ENCODE data around the gene RHOXF2.

DNA sequence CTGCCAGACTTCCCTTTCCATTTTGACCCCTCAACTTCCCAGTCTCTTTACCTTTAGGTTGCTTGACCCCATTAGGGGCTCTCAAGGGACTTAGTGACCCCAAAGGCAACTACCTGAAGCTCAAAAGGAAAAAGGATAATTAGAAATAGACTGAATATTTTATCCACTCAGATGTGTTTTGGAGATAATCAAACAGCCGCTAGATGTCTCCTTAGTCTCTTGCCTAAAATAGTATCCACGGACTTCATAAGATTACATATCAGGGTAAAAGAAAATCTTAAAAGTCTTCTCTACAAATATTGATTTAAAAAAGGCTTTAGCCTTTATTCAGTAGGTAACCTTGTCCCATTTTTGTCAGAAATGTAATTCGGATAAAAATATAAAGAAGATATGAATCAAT, 21.0 kb upstream of the RHOXF2 start:
- TF ChIP-seq, protein P1, sequence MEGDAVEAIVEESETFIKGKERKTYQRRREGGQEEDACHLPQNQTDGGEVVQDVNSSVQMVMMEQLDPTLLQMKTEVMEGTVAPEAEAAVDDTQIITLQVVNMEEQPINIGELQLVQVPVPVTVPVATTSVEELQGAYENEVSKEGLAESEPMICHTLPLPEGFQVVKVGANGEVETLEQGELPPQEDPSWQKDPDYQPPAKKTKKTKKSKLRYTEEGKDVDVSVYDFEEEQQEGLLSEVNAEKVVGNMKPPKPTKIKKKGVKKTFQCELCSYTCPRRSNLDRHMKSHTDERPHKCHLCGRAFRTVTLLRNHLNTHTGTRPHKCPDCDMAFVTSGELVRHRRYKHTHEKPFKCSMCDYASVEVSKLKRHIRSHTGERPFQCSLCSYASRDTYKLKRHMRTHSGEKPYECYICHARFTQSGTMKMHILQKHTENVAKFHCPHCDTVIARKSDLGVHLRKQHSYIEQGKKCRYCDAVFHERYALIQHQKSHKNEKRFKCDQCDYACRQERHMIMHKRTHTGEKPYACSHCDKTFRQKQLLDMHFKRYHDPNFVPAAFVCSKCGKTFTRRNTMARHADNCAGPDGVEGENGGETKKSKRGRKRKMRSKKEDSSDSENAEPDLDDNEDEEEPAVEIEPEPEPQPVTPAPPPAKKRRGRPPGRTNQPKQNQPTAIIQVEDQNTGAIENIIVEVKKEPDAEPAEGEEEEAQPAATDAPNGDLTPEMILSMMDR (optimal IDR thresholded peaks at IDR 0.05 in 1 of 3, IDR thresholded peaks at IDR 0.05 in 1 of 3, conservative IDR thresholded peaks at IDR 0.05 in 1 of 3; ENCODE audit: extremely low read depth in 1 of 3, insufficient read depth in 2 of 3, low read length in 3 of 3) = no peak
- no peak for TF ChIP-seq EZH2 (IDR thresholded peaks at IDR 0.05; ENCODE audit: low read length)
